IPS-NIHi7 (cell line): Measurements from ENCODE around the gene UBE2D2.

ENCODE experiments used
- DNase-seq: peaks from one replicate; pipeline ENCODE4 v3.0.0; 2012; ENCODE audit warnings: mixed read lengths; ENCODE audit errors: extremely low spot score

The UBE2D2 gene

DNA sequence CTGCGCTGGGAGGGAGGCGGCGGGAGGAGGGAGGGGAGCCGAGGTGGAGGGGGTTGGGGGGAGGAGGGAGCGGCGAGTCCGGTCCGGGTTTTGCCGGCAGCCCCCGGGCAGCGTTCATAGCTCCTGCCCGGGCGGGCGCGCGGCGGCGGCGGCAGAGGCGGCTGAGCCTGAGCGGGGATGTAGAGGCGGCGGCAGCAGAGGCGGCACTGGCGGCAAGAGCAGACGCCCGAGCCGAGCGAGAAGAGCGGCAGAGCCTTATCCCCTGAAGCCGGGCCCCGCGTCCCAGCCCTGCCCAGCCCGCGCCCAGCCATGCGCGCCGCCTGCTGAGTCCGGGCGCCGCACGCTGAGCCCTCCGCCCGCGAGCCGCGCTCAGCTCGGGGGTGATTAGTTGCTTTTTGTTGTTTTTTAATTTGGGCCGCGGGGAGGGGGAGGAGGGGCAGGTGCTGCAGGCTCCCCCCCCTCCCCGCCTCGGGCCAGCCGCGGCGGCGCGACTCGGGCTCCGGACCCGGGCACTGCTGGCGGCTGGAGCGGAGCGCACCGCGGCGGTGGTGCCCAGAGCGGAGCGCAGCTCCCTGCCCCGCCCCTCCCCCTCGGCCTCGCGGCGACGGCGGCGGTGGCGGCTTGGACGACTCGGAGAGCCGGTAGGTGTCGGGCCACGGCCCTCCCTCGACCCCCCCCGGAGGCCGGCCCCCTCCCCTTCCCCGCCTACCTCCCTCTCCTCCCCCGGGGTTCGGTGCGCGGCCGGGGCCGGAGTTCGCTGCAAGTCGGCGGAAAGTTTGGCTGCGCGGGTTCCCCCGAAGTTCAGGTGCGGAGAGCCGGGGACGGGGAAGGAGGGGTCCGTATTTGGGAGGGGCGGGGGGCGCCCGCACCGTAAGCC is 87.3 kb downstream of the UBE2D2 start, which contains the start of gene CXXC5:
TSS of gene CXXC5 (plus strand) at position 145 of the 877 bp plus-strand sequence. CDS start 32,175 bp downstream, outside the sequence.
- peak; percentile 76 for DNase-seq

DNA sequence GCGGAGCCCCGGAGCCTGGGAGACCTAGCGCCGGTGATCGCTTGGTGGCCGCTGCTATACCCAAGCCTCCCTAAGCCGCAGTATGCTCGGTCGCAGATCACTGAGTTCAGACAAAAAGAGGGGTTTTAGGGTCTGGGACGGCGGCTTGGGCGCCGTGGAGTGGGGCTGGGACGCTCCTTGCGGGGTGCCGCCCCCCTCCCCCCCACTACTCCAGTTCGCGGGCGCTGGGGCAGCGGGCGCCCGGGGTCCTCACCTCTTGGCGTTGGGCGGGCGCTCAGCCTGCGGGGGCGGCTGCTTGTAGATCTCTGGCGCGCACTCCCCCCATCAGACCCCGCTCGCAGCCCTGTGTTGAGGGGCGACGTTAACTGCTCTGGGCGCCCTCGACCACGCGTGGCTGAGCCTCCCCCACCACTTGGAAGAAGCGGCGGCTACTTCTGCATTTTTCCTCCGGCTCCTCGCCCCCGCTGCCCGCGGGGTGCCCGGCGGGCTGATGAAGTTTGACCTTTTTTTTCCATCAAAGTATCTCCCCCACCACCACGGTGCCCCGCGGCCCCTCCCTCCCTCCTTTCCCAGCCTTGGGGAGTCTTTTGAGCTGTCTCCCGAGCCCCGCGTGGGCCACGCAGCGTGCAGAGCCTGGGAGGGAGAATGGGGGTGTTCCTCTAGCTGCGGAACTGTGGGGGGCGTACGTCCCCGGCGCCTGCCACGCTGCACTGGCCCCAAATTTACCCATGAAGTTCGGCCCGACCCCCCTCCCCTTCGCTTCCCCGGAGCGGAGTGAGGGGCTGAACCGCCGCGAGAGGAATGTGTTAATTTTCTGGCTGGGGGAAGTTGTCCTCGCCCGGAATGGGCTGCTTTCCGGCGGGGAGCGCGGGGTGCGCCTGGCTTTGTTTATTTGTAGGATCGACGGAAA is 88.2 kb downstream of the UBE2D2 start:
- DNase-seq = peak; percentile 67

DNA sequence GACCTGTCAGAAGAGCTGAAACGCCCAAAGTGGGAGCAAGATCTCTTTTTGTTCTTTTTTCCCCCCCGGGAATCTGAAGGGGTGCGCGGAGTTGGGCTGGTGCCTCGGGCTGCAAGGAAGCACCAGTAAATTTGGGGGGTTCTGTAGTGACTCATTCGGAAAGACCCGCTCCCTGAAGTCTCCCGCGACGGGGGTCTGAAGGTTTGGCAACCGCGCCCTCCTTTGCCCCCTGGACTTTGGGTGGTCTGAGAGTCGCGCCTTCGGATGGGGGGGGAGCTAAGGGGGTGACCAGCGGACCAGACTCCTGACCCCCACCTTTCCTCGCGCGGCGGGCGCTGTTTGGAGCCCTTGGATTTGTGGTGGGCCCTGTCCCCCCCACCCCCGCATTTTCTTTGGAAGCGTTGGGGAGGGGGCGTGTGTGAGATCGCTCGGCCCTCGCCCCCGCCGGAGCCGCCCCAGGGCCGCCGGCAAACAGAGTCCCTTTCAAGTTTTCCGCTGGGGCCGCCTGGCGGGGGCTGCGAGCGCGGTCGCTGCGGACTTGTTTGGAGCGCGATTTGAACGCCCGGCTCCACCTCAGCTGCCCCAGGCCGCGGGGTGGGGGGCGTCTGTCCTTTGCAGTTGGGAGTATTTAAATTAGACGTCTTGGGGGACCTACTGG is 89.0 kb downstream of the UBE2D2 start:
- DNase-seq = peak; percentile 54

DNA sequence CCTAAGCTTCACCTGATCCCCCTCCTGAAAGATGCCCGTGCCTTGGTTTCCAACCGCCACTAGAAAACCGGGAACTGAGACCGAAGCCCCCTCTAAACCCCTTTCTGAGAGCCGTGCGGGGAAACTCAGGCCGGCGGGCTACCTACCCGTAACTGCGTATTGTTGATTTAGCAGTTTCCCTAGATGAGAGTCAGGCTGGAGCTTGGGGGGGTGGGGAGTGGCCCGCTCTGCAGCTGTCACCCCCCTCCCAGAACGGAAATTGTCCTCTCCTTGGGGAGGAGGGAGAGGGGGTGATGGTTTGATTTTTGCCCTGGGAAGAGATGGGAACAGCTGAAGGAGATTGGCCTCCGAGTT is 89.5 kb downstream of the UBE2D2 start:
- DNase-seq = no peak

DNA sequence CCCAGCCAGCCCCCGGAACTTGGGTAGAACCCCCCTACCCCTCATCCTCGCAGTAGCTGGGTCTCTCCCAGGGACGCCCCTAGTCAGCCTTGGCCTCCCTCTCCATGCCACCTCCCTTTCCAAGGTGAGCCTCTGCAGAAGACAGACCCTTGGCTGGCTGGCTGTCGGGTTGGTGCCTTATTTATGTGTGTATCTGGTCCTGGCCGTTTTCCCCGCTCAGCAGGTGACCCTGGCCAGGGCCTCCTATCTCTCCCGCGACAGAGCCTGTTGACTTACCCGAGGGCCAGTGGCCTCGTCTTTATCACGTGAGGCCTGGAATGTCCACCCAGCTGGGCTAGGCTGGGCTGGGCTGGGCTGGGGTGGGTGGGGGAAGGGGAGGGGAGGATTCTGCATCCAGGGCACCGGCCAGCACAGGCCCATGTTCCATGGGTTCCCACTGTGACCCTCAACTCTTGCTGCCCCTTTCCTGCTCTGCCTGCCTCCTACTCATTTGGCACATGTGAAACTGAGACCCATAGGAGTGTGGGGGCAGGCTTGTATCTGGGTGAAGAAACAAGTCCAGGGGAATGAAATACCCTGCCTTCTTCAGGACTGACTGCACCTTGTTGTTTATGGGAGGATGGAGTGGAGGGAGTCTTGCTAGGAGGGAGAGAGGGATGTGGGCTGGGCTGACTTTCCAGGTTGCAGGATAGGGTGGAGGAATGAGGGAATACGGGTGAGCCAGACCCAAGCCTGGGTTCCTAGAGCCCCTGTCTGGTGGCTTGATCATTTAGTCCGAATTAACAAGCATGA is 90.1 kb downstream of the UBE2D2 start:
- peak; percentile 55 for DNase-seq

DNA sequence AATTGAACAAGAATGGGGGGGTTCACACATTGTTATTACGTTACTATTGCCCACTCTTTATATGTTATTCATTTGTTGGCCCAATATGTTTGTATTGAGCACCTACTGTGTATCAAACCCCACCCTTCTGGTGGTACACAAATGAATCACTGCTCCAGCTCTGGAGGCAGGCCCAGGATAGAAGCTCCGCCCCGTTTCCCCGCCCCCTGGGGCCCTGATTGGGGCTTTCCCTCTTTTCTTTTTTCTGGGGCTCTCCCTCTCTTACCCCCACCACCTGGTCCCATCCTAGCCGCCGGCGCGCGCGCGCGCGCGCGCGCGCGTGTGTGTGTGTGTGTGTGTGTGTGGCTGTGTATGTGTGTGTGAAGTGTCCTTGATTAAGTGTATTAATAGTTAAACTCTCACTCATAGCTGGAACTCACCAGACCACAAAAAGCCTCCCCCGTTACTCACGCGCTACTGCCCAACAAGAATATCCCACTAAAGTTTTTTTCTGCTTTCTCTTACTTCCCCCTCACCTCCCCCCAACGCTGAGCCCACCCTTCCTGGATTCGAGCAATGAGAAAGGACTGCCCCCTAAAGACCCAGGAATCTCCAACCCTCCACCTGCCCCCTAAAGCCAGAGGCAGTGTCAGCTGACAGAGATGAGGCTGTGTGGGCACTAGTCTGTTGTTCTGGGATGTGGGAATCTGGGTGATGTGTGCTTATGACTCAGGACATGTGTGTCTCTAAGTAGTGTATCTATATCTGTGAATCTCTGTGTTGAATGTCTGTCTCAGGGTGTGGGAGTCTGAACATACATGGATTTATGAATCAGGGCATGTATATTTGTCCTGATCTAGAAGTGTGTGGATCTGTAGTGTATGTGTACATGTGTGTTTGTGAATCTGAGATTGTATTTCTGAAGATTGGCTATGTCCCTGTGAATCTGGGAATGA is 91.0 kb downstream of the UBE2D2 start:
- peak; percentile 77 for DNase-seq

DNA sequence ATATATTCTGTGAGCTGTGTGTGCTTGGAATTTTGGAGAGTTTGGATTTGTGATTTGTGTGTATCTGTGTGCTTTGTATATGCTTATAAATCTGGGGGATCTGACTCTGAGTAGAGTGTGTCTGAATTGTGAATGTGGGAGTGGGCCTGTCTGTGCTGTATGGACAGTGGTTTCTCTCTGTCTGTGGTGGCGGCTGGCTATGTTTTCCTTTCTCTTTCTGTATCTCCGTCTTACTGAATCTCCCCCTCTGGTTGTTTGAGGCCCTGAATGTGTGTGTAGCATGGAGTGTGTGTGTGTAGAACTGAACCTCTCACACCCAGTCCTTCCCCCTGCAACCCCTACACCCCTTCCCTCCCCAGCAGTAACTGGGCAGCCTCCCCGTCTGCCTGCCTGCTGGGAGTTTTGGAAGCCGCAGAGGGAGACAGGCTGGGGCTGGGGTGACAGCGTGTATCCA is 91.7 kb downstream of the UBE2D2 start:
- no peak for DNase-seq

DNA sequence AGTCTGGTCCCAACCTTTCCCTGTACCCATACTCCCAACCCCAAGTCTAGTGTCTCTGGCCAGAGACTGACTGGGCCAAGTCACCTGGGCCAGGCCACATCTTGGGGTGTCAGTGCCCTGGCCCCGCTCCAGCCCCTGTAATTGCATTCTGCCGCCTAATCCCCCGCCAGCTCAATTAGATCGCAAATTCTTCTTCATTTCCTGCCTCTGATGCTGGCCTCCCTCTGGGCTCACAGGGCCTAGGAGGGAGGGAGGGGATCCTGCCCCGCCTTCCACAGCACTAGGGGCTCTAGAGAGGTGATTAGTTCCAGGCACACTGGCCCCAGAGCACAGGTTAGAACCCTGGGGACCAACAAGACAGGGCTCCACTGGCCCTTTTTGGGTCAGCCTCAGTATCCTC is 92.5 kb downstream of the UBE2D2 start:
- DNase-seq = no peak

DNA sequence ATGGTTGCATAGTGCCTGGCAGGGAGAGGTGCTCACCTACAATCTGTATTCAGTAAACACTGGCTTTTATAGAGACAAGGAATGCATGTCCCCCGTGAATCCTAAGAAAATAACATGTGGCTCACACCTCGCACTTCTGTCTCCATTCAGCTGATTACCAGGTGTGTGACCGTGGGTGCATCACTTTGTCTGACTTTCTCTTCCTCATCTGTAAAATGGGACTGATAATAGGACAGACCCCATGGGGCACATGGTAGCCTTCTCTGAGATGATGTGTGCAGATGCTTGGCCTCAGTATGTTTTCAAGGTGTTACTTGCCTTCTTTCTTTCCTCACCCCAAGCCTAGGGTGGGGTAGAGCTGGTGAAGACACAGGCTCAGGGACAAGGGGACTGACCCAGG is 93.3 kb downstream of the UBE2D2 start:
- DNase-seq = no peak

DNA sequence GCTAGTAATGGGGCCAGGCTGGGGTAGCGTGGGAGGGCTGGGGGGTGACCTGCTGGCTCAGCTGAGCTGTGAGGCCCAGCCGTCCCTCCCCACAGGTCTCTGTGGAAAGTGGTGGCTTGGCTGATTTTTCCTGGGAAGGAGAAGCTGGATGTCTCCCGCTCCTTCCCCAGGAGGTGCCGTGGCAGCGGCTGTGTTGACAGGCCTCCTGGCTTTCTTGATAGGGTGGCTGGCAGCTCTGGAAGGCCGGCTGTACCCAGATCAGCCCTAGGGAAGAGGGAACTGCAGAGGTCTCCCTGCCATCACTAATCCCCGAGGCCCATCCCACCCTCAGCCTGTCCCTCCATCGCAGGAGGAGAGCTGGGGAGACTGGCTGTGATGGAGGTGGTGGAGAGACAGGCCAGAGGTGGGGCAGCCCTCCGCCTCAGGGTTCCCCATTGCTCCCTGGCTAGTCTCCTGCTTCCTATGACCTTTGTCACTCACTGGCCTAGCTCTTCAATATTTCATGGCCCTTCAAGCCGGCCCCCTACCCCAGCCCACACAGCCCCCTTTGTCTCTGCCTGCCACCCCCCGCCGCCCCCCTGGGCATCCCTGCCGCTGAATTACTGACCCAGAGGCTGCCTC is 93.8 kb downstream of the UBE2D2 start:
- DNase-seq = no peak

DNA sequence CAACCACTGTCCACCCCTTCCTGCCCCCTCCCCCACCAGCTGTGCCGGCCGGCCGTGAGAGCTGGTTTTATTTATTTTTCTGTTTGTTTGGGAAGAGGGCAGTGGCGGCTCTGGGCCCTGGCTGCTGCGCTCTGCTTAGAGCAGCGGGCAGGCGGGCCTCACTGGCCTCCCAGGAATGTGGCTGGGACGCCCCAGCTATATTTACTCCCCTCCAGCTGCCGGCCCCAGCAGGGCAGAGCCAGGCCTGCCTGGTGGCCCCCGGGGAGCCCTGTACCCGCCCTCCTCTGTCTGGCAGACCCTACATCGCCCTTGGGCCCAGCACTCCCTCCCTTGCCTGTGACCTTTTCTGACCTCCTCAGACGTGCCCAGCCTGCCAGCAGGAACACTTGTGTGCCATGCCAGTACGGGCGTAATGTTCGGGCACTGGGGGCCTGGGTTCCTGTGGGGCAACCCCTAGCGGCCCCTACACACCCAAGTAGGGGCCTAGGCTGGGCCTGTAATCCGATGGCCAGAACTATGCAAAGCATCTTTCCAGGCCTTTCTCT is 94.7 kb downstream of the UBE2D2 start:
- no peak for DNase-seq

DNA sequence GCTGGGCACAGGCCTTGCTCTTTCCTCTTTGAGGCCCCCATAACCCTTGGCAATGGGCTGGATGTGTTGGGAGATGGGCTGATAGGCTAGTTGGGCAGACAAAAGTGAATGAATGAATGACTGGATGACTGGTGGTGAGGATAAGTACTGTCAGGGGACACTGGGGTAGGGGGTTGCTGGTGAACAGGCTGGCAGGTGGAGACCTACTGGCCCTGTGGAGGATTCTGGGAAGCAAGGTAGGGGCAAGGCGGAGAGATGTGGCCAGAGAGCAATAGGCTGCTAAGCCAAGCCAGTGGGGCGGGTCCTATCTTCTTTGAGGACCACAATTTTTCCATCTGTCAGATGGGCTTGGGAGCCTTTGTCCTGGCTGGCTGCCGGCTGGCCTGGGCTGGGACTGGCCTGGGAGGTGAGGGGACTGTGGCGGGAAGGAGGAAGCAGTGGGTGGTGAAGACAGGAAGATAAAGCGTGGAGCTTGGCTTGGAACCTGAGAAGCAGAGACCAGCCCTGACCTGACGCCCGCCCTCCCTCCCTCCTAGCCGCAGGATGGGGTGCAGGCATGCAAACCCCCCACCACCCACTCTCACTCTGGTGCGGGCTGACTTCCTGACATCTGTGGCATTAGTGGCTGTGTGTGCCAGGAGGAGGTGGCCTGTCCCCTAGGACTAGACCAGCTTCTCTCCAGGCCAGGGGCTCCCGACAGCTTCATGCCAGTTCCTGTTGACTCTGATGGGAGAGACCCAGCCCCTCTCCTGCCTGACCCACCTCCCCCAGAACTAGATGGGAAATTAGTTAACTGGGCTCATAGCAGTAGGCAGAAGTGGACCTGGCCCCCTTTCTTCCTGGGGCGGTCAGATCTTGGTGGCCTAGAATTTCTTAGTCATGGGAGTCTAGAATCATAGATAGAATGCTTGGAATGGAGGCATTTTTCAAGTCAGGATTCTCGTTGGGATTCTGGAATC is 96.5 kb downstream of the UBE2D2 start:
- no peak for DNase-seq

DNA sequence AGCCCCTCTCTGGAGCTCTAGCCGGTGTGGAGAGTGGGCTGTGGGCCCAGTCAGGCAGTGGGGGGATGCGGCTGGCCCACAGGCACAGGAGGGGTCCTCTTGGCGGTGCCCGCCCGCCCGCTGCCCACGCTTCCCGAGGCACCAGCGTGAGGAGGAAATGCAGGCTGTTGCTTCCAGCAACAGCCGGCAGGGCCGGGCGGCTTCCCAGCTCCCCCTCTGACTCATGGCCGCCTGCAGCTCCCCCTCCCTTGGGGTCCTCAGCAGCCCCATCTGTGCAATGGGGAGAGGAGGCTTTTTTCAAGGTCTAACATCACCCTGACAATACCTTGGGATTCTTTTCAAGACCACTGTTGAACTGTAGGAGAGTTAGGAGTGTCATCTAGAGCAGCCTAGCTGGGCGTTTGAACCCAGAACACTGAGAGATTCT is 97.4 kb downstream of the UBE2D2 start:
- DNase-seq = no peak

DNA sequence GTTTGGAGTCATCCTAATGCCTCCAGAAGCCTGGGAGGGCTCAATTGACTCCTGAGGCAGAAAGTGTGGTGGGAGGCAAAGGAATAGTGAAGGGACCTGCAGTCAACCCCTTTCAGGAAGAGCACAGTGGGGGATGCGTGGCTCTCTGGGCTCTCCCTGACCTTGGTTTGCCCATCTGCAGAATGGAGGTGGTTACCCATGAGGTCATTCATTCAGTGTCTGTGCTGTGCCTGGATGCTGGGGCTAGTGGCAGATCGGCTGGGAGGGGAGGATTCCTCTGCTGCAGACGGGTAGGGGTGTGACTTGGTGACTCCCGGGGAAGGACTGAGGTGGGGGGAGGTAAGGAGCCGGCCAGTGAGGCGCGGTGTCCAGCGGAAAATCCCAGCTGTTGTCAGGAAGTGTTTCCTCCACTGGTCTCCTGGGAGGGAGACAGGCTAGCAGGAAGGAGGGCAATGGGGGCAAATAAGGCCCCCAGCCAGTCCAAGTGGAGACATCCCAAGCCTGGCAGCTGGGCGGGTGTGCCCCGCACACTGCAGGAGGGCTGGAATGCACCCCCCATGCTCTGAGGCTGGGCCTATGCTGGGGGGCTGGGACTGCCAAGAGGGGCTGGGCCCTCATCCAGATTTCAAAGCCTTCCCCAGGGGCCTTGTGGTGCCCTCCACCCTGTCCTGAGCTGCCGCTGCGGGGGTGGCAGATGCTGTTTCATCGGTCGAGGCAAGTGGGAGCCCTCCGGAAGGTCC is 98.0 kb downstream of the UBE2D2 start:
- no peak for DNase-seq

DNA sequence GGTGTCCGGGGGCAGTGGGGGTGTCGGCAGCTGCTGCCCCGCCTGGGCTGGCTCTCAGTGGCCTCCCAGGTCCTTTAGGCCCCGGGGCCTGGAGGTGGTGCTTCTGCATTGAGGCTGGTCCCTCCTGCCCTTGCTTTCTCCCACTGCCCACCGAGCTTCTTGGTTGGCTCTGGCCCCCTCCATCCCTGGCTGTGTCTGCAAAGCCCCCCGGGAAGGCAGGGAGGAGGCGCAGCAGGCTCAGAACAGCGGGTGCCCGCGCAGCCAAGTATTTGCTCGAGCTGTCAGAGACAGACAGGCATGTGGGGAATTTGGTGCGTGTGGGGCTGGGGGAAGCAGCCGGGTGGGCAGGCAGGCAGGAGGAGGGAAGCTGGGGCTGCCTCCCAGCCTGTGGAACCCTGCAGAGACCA is 98.6 kb downstream of the UBE2D2 start:
- no peak for DNase-seq

DNA sequence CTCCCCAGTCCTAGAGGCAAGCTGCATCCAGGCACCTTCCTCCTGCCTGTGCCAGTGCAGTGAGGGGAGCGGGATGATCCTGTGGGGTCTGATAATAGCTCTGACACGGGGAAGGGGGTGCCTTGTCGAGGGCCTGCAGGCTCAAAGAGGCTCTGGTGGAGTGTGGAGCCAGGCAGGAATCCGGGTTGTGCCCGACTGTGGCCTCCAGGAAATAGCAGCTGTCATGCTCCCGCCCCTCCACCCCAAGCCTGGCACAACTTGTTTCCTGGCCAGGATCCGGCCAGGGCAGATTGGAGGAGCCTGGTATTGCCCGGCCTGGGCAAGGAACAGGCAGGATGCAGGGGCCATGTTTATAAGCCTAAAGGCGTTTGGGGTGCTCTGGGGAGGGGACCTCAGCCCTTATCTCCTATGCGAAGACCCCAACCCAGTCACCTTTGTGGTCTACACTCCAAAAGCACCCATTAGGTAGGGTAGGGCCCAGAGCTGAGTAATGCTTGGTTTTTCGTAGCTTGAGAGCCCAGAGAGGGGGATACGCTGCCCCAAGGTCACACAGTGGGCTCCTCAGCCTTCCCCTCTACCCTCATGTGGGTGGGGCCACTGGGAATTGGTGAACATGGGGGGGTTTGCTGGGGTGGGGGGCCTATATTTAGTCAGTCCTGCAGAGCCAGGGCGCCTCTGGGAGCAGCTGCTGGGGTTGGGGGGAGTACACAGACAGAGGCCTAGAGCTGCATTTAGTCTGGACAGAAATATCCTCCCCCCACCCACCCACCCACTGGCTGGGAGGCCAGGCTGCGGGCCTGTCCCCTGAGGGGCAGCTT is 99.2 kb downstream of the UBE2D2 start:
- DNase-seq = no peak
